H9 (cell line): ENCODE measurements around the gene F12. TPM values are rescaled to one million over a fixed set of nuclear protein-coding genes. Genes with fewer than 3 reads are reported as not detected.

ENCODE experiments used
- DNase-seq: peaks from one replicate; pipeline ENCODE4 v3.0.0-alpha.2; 2017
- H2AFZ ChIP-seq: one replicate; pipeline ENCODE4 v1.6.1; 2013; ENCODE audit warnings: mild to moderate bottlenecking, low read length, control low read depth, moderate library complexity
- H2AK5ac ChIP-seq: 2 replicates; pipeline ENCODE4 v1.6.1; 2013; ENCODE audit warnings: low read length, control low read depth, mixed read lengths; ENCODE audit not compliant: insufficient read length
- H2BK120ac ChIP-seq: one replicate; pipeline ENCODE4 v1.6.1; 2013; ENCODE audit warnings: low read depth, mild to moderate bottlenecking, low read length, control low read depth, inconsistent platforms; ENCODE audit not compliant: poor library complexity, severe bottlenecking
- H2BK12ac ChIP-seq: 2 replicates; pipeline ENCODE4 v1.6.1; 2013; ENCODE audit warnings: low read length, control low read depth, mixed read lengths, low read depth; ENCODE audit not compliant: insufficient read length
- H2BK15ac ChIP-seq: 2 replicates; pipeline ENCODE4 v1.6.1; 2013; ENCODE audit warnings: low read depth, low read length, control low read depth
- H2BK20ac ChIP-seq: one replicate; pipeline ENCODE4 v1.6.1; 2013; ENCODE audit warnings: low read depth, mild to moderate bottlenecking, low read length, control low read depth, inconsistent platforms; ENCODE audit not compliant: poor library complexity, severe bottlenecking
- H2BK5ac ChIP-seq: 2 replicates; pipeline ENCODE4 v1.6.1; 2013; ENCODE audit warnings: low read length, control low read depth, mixed read lengths; ENCODE audit not compliant: insufficient read length
- H3K14ac ChIP-seq: 2 replicates; pipeline ENCODE4 v1.6.1; 2013; ENCODE audit warnings: low read length, control low read depth; ENCODE audit not compliant: insufficient read depth
- H3K18ac ChIP-seq: 2 replicates; pipeline ENCODE4 v1.6.1; 2013; ENCODE audit warnings: low read depth, mild to moderate bottlenecking, mixed read lengths, low read length, control low read depth; ENCODE audit not compliant: insufficient read length
- H3K23ac ChIP-seq: 2 replicates; pipeline ENCODE4 v1.6.1; 2013; ENCODE audit warnings: low read length, control low read depth, mixed read lengths, low read depth; ENCODE audit not compliant: insufficient read length
- H3K23me2 ChIP-seq: 2 replicates; pipeline ENCODE4 v1.6.1; 2013; ENCODE audit warnings: low read depth, mild to moderate bottlenecking, mixed read lengths, low read length, control low read depth; ENCODE audit not compliant: insufficient read length, poor library complexity, severe bottlenecking
- H3K27ac ChIP-seq: 2 replicates; pipeline ENCODE4 v1.5.1; 2013; ENCODE audit warnings: low read length, control low read depth, mixed read lengths, low read depth; ENCODE audit not compliant: insufficient read length
- H3K27me3 ChIP-seq: 2 replicates; pipeline ENCODE4 v1.6.1; 2013; ENCODE audit warnings: low read length, control low read depth, inconsistent platforms; ENCODE audit not compliant: insufficient read depth
- H3K4ac ChIP-seq: 2 replicates; pipeline ENCODE4 v1.6.1; 2013; ENCODE audit warnings: low read depth, mild to moderate bottlenecking, control low read depth, inconsistent platforms, low read length, moderate library complexity
- H3K4me1 ChIP-seq: 2 replicates; pipeline ENCODE4 v1.6.1; 2013; ENCODE audit warnings: low read length, control low read depth, inconsistent platforms; ENCODE audit not compliant: insufficient read depth
- H3K4me2 ChIP-seq: 2 replicates; pipeline ENCODE4 v1.6.1; 2013; ENCODE audit warnings: low read length, control low read depth, mixed read lengths; ENCODE audit not compliant: insufficient read length, insufficient read depth
- H3K56ac ChIP-seq: 2 replicates; pipeline ENCODE4 v1.6.1; 2013; ENCODE audit warnings: low read depth, mild to moderate bottlenecking, mixed read lengths, low read length, control low read depth; ENCODE audit not compliant: insufficient read length
- H3K79me1 ChIP-seq: 2 replicates; pipeline ENCODE4 v1.6.1; 2013; ENCODE audit warnings: low read depth, mild to moderate bottlenecking, moderate library complexity, low read length, control low read depth, inconsistent platforms; ENCODE audit not compliant: insufficient read depth, poor library complexity, severe bottlenecking
- H3K79me2 ChIP-seq: 2 replicates; pipeline ENCODE4 v1.6.1; 2013; ENCODE audit warnings: low read length, control low read depth, inconsistent platforms; ENCODE audit not compliant: insufficient read depth
- H3K9ac ChIP-seq: 2 replicates; pipeline ENCODE4 v1.6.1; 2013; ENCODE audit warnings: low read length, control low read depth, mixed read lengths; ENCODE audit not compliant: insufficient read length; ENCODE audit errors: extremely low read depth
- H3K9me3 ChIP-seq: one replicate; pipeline ENCODE4 v1.6.1; 2013; ENCODE audit warnings: low read depth, low read length, inconsistent platforms; ENCODE audit not compliant: control insufficient read depth
- H3T11ph ChIP-seq: one replicate; pipeline ENCODE4 v1.6.1; 2013; ENCODE audit warnings: mild to moderate bottlenecking, low read length, control low read depth, inconsistent platforms
- H4K20me1 ChIP-seq: one replicate; pipeline ENCODE4 v1.6.1; 2013; ENCODE audit not compliant: control insufficient read depth, insufficient read length, insufficient read depth
- H4K5ac ChIP-seq: 2 replicates; pipeline ENCODE4 v1.6.1; 2013; ENCODE audit warnings: low read depth, mild to moderate bottlenecking, mixed read lengths, low read length, control low read depth; ENCODE audit not compliant: insufficient read length
- H4K8ac ChIP-seq: replicated peaks from 2 replicates; pipeline ENCODE4 v1.6.1; 2013; ENCODE audit warnings: low read length, control low read depth, mixed read lengths, low read depth; ENCODE audit not compliant: insufficient read length
- H4K91ac ChIP-seq: 2 replicates; pipeline ENCODE4 v1.6.1; 2013; ENCODE audit warnings: low read depth, mild to moderate bottlenecking, moderate library complexity, mixed read lengths, low read length, control low read depth; ENCODE audit not compliant: insufficient read length
- H3K27ac Mint-ChIP-seq, 3 experiments: 2 replicates in 2 of 3; 3 replicates in 1 of 3; pipeline ENCODE4 v1.8.0; 2020 to 2021; ENCODE audit warnings: mixed read lengths in 3 of 3, mild to moderate bottlenecking in 1 of 3, moderate library complexity in 1 of 3
- H3K27me3 Mint-ChIP-seq: 2 replicates; pipeline ENCODE4 v1.8.0; 2021; ENCODE audit warnings: low read depth, mild to moderate bottlenecking, moderate library complexity, mixed read lengths
- H3K36me3 Mint-ChIP-seq, 3 experiments: 2 replicates in 2 of 3; 3 replicates in 1 of 3; pipeline ENCODE4 v1.8.0; 2020 to 2021; ENCODE audit warnings: low read depth in 3 of 3, mixed read lengths in 3 of 3; ENCODE audit not compliant: insufficient read depth in 1 of 3
- H3K4me1 Mint-ChIP-seq, 2 experiments: 2 replicates each; pipeline ENCODE4 v1.8.0; 2020; ENCODE audit warnings: mixed read lengths in 2 of 2
- H3K4me3 Mint-ChIP-seq, 2 experiments: 2 replicates in 1 of 2; 3 replicates in 1 of 2; pipeline ENCODE4 v1.8.0; 2020 to 2021; ENCODE audit warnings: mild to moderate bottlenecking in 2 of 2, mixed read lengths in 2 of 2, moderate library complexity in 1 of 2
- H3K9me3 Mint-ChIP-seq, 2 experiments: 2 replicates in 1 of 2; 3 replicates in 1 of 2; pipeline ENCODE4 v1.8.0; 2020; ENCODE audit warnings: mild to moderate bottlenecking in 2 of 2, mixed read lengths in 2 of 2, moderate library complexity in 1 of 2
- WGBS: extraction: QIAGEN DNeasy Blood & Tissue Kit; methylation state at CpG from one replicate; pipeline ENCODE4 v1.1.7; 2013; ENCODE audit warnings: missing lambda C conversion rate, low lambda C conversion rate, mixed read lengths; ENCODE audit not compliant: insufficient read length; ENCODE audit errors: extremely low coverage; 5-methylcytosine and 5-hydroxymethylcytosine counted together
- total RNA-seq: library from RNA; stranded (reverse); gene quantifications from 2 replicates; pipeline ENCODE4 v1.2.1, GENCODE V29; 2021
- TF ChIP-seq, protein P1 (sequence below): fragments of 200-600 bp; sonication (generic); conservative IDR thresholded peaks from 3 replicates; pipeline ENCODE4 v1.8.0; 2021; ENCODE audit warnings: antibody characterized with exemption, mild to moderate bottlenecking

Gene F12
- total RNA-seq, 1 experiment from 2014 or later, result 3.5 TPM

DNA sequence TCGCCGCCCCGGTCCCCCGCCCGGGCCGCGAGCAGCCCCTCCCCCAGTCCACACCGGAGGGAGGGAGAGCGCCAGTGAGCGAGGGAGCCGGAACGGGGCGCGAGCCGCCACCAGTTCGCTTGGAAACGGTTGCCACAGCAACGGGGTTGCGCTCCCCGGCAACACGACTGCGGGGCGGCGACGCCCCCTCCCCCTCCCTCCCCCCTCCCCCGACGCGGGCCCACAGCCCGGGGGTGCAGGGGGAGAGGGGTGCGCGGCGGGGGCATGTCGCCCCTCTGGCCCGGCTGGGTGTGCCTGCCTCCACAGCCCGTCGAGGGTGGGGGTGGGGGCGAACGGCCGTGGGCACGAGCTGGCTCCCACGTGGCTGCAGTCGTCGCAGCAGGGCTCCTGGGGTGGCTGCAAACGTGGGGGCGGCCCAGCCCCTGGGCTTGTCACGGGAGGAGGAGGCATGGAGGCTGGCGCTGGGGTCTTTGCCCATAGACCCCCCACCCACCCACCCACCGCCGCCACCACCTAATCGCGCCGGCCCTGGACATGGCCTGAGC, 37.8 kb upstream of the F12 start:
- no peaks in the 10 kb centered on the region for H3K9me3 Mint-ChIP-seq
- no peak overlapping the region for H4K91ac ChIP-seq
- H4K20me1 ChIP-seq, result no peaks in the 10 kb centered on the region
- no peak overlapping the region for H3K27ac ChIP-seq
- H3K79me2 ChIP-seq, result no peaks in the 10 kb centered on the region
- no peaks in the 10 kb centered on the region for H3K79me1 ChIP-seq
- H3K56ac ChIP-seq, result no peak overlapping the region
- H2AFZ ChIP-seq, result no peak overlapping the region
- no peak overlapping the region for H4K5ac ChIP-seq
- no peak overlapping the region for H2BK15ac ChIP-seq
- no peak overlapping the region for H3K27ac Mint-ChIP-seq
- no peaks in the 10 kb centered on the region for H3K9me3 ChIP-seq
- no peak overlapping the region for H2BK120ac ChIP-seq
- H3K4me3 Mint-ChIP-seq, result peak overlapping the region; percentile 65 to 68; a peak in 4 of 5 replicates
- no peak overlapping the region for H2BK12ac ChIP-seq
- no CpG with 5 or more reads among the region's 52 CpGs for WGBS
- H3K23me2 ChIP-seq, result peaks cover 7% of the 10 kb centered on the region
- H3K18ac ChIP-seq, result peak overlapping the region; percentile 80
- H3K27me3 Mint-ChIP-seq, result peaks cover 35% of the 10 kb centered on the region
- H3K4ac ChIP-seq, result no peak overlapping the region; the same call in 1 of the 2 replicates
- peak overlapping the region; percentile 81; the same call in 1 of the 2 replicates for H3K14ac ChIP-seq
- H2BK5ac ChIP-seq, result no peak overlapping the region
- peak overlapping the region; percentile 66 for H3K4me2 ChIP-seq
- peak; percentile 76 for DNase-seq
- H3K4me1 Mint-ChIP-seq, result peaks cover 43 to 47% of the 10 kb centered on the region in 2 experiments
- H2BK20ac ChIP-seq, result no peak overlapping the region
- H3K4me1 ChIP-seq, result no peaks in the 10 kb centered on the region; the same call in 1 of the 2 replicates
- no peak overlapping the region for H3K9ac ChIP-seq
- no peak overlapping the region for H3K23ac ChIP-seq
- H2AK5ac ChIP-seq, result no peak overlapping the region
- H3T11ph ChIP-seq, result no peak overlapping the region
- no peak overlapping the region for H4K8ac ChIP-seq
- H3K36me3 Mint-ChIP-seq, result peaks cover 0 to 13% (median 4%) of the 10 kb centered on the region in 3 experiments; a peak in 5 of 7 replicates
- TF ChIP-seq, protein P1, sequence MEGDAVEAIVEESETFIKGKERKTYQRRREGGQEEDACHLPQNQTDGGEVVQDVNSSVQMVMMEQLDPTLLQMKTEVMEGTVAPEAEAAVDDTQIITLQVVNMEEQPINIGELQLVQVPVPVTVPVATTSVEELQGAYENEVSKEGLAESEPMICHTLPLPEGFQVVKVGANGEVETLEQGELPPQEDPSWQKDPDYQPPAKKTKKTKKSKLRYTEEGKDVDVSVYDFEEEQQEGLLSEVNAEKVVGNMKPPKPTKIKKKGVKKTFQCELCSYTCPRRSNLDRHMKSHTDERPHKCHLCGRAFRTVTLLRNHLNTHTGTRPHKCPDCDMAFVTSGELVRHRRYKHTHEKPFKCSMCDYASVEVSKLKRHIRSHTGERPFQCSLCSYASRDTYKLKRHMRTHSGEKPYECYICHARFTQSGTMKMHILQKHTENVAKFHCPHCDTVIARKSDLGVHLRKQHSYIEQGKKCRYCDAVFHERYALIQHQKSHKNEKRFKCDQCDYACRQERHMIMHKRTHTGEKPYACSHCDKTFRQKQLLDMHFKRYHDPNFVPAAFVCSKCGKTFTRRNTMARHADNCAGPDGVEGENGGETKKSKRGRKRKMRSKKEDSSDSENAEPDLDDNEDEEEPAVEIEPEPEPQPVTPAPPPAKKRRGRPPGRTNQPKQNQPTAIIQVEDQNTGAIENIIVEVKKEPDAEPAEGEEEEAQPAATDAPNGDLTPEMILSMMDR, result no peak
- H3K27me3 ChIP-seq, result no peaks in the 10 kb centered on the region; the same call in 1 of the 2 replicates
